Prostate gland (tissue), 2 donors: Measurements from ENCODE around the gene ALDH1L1. TPM values are rescaled to one million over a fixed set of nuclear protein-coding genes. Genes with fewer than 3 reads are reported as not detected.

ENCODE experiments used
- DNase-seq: peaks from one replicate; pipeline ENCODE4 v3.0.0-alpha.2; 2019; ENCODE audit warnings: low spot score
- H3K27ac ChIP-seq, 2 donors: fragments of 200-600 bp; sonication (generic); 2 replicates each; pipeline ENCODE4 v1.5.1; 2017 to 2019
- H3K27me3 ChIP-seq: fragments of 200-600 bp; sonication (generic); replicated peaks from 2 replicates; pipeline ENCODE4 v1.5.1; 2019; ENCODE audit not compliant: insufficient read depth
- H3K36me3 ChIP-seq, 2 donors: fragments of 200-600 bp; sonication (generic); 1 replicate in 1 of 2; 2 replicates in 1 of 2; pipeline versions ENCODE4 v1.5.1 to v1.8.1; 2017 to 2019
- H3K4me1 ChIP-seq: fragments of 200-600 bp; sonication (generic); replicated peaks from 2 replicates; pipeline ENCODE4 v1.5.1; 2019
- H3K4me3 ChIP-seq, 2 donors: fragments of 200-600 bp; sonication (generic); 2 replicates each; pipeline ENCODE4 v1.5.1; 2017 to 2019
- H3K9me3 ChIP-seq: fragments of 200-600 bp; sonication (generic); 2 replicates; pipeline ENCODE4 v1.5.1; 2017
- POLR2A ChIP-seq: fragments of 450-650 bp; IDR thresholded peaks from one replicate; pipeline ENCODE4 v1.6.1; 2016; ENCODE audit warnings: antibody characterized with exemption, mild to moderate bottlenecking
- POLR2AphosphoS5 ChIP-seq: sonication (generic); formaldehyde crosslinking; IDR thresholded peaks from one replicate; pipeline ENCODE4 v1.6.1; 2017; ENCODE audit warnings: antibody characterized with exemption
- WGBS: methylation state at CpG from one replicate; pipeline ENCODE4 v1.1.5; 2018; 5-methylcytosine and 5-hydroxymethylcytosine counted together
- intact Hi-C: fragments of 100-400 bp; cut with DNase I; formaldehyde crosslinking; loops from one replicate; pipeline ENCODE4 v1.14.2; 2022
- total RNA-seq, 2 donors: library from RNA; depleted of rRNA; stranded (reverse); fragments of >200 nt; gene quantifications; one replicate each; pipeline ENCODE4 v1.1.0, GENCODE V29; 2016
- TF ChIP-seq, protein P1 (sequence below), 4 experiments: fragments of 200-600 bp in 2 of 4; fragments of 450-650 bp in 2 of 4; sonication (generic) in 2 of 4; IDR thresholded peaks; 1 replicate in 3 of 4; 2 replicates in 1 of 4; pipeline ENCODE4 v1.5.1; 2016 to 2019; ENCODE audit warnings: antibody characterized with exemption in 4 of 4, mild to moderate bottlenecking in 2 of 4, moderate library complexity in 2 of 4

Gene ALDH1L1
- total RNA-seq, 2 donors from 2014 or later: 19.6 to 57.3 TPM

DNA sequence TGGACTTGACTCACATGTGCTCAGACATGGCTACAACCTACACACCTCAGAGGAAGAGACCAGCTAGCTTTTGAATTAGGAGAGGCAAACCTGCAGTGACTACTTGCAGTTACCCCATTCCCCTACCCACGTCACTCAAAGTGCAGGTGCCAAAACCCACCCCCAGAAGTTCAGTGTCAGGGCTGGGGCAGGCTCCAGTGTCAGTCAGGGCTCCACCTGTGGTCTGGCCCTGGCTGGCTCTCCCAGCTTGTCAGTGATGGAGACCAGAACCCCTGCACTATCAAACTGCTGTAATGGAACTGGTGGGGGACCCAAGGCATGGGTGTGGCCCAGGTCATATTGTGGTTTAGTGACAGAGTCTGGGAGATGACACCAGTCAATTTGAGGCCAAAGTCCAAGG, 63.9 kb downstream of the ALDH1L1 start:
- TF ChIP-seq POLR2AphosphoS5: no peak
- no peaks in the 10 kb centered on the region for H3K4me1 ChIP-seq
- no peak for DNase-seq
- no peaks in the 10 kb centered on the region for H3K9me3 ChIP-seq
- H3K4me3 ChIP-seq: no peak overlapping the region
- no peak overlapping the region for H3K27ac ChIP-seq
- no peaks in the 10 kb centered on the region for H3K36me3 ChIP-seq
- WGBS: 100% methylated on average over 1 of the region's 1 CpG
- no peaks in the 10 kb centered on the region for H3K27me3 ChIP-seq
- intact Hi-C loops: no loop called here

DNA sequence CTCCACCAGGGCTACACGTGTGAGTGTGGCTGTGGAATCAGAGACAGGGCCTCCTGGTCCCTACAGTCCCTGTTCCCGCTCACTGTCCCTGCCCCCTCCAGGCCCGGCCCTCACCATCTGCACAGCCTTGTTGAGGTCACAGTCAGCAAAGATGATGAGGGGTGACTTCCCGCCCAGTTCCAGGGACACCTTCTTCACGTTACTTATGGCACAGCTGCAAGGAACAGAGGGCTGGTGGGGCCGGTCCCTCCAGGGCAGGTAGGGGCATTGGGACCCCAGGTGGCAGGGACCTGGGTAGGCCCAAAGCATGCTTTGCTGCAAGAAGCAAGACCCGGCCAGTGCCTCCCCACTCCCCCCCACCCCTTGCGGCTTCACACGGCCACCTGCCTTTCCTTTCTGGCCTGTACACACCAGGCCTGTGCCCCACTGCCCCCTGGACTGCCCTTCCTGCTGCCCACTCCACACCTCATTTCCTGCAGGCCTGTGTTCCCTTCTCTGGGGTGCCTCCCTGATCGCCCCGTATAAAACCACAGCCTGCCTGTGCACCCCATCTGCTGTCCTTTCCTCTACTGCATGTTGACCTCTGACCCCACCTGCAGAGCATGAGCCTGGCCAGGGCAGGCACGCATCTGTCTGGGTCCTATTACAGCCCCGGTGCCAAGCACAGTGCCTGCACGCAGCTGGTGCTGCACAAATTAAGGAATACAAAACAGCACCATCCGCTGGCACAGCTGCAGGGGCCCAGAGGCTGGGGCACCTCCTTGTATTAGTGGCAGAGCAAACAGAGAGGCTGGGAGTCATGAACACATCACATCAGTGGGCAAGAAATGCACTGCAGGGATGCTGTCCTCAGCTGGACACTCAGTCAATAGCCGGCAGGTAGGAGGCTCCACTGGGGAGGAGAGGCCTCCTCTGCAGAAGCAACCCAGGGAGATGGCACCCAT, 65.7 kb downstream of the ALDH1L1 start:
- no peaks in the 10 kb centered on the region for H3K36me3 ChIP-seq
- intact Hi-C loops: no loop called here
- H3K4me3 ChIP-seq: no peak overlapping the region
- H3K9me3 ChIP-seq: no peaks in the 10 kb centered on the region
- TF ChIP-seq POLR2AphosphoS5 (no peak), POLR2A (no peak)
- TF ChIP-seq, protein P1, sequence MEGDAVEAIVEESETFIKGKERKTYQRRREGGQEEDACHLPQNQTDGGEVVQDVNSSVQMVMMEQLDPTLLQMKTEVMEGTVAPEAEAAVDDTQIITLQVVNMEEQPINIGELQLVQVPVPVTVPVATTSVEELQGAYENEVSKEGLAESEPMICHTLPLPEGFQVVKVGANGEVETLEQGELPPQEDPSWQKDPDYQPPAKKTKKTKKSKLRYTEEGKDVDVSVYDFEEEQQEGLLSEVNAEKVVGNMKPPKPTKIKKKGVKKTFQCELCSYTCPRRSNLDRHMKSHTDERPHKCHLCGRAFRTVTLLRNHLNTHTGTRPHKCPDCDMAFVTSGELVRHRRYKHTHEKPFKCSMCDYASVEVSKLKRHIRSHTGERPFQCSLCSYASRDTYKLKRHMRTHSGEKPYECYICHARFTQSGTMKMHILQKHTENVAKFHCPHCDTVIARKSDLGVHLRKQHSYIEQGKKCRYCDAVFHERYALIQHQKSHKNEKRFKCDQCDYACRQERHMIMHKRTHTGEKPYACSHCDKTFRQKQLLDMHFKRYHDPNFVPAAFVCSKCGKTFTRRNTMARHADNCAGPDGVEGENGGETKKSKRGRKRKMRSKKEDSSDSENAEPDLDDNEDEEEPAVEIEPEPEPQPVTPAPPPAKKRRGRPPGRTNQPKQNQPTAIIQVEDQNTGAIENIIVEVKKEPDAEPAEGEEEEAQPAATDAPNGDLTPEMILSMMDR (IDR thresholded peaks at IDR 0.05): no peak
- no peak overlapping the region for H3K27ac ChIP-seq
- no peaks in the 10 kb centered on the region for H3K27me3 ChIP-seq
- no peak for DNase-seq
- 93% methylated on average over 16 of the region's 16 CpGs for WGBS
- no peaks in the 10 kb centered on the region for H3K4me1 ChIP-seq

DNA sequence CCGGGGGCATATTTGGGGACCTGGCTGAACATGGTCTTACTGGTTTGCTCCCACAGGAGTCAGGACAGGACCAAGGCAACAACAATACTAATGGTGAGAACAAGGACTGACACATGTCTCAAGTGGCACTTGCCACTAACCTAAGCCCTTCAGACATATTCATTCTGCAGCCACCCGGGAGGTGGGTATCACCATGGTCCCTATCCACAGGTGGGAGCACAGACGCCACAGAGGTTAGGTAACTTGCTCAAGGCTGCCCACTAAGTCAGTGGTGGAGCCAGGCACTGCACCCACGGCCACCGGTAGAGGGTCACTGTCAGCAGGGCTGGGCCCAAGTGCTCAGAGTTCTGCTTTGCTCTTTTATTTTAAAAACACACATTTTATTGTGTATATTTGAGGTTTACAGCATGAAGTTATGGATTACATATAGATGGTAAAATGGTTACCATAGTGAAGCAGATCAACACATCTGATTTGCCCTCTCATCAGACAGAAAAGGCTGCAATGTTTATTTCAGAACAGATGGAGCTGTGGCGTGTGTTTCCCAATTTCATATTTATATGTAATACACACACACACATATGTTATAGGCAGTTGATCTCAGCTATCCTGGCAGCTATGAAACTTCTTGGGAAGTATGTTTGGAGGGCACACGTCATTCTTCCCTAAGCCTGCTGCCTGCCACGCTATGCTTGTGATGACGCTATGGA, 66.5 kb downstream of the ALDH1L1 start:
- no peaks in the 10 kb centered on the region for H3K27me3 ChIP-seq
- no peak for TF ChIP-seq POLR2AphosphoS5
- TF ChIP-seq, protein P1 (IDR thresholded peaks at IDR 0.05): no peak
- TF ChIP-seq POLR2A: no peak
- no peak overlapping the region for H3K4me3 ChIP-seq
- H3K4me1 ChIP-seq: no peaks in the 10 kb centered on the region
- H3K27ac ChIP-seq: no peak overlapping the region
- intact Hi-C loops: no loop called here
- H3K9me3 ChIP-seq: no peaks in the 10 kb centered on the region
- 81% methylated on average over 9 of the region's 9 CpGs for WGBS
- no peak for DNase-seq
- no peaks in the 10 kb centered on the region for H3K36me3 ChIP-seq

DNA sequence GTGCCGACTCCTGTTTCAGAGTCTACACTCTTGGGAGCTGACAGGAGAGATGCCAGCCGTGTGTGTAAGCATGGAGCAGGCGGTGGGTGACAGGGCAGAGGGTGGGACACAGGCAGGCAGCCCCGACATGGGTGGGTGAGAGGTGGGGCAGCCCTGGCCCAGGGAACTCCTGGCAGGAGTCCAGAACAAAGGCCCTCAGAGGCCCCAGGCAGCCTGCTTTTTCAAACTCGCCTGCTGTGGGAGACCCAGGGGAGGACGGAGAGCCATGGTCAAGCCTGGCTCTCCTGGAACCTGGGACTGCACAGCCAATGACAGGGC, 67.2 kb downstream of the ALDH1L1 start:
- Histone ChIP-seq H3K4me3 (no peak overlapping the region), H3K27ac (no peak overlapping the region), H3K4me1 (no peaks in the 10 kb centered on the region), H3K27me3 (no peaks in the 10 kb centered on the region), H3K9me3 (no peaks in the 10 kb centered on the region), H3K36me3 (no peaks in the 10 kb centered on the region)
- TF ChIP-seq POLR2AphosphoS5: no peak
- TF ChIP-seq POLR2A: no peak
- TF ChIP-seq, protein P1 (IDR thresholded peaks at IDR 0.05): no peak
- intact Hi-C loops: no loop called here
- WGBS: 78% methylated on average over 6 of the region's 6 CpGs
- no peak for DNase-seq

DNA sequence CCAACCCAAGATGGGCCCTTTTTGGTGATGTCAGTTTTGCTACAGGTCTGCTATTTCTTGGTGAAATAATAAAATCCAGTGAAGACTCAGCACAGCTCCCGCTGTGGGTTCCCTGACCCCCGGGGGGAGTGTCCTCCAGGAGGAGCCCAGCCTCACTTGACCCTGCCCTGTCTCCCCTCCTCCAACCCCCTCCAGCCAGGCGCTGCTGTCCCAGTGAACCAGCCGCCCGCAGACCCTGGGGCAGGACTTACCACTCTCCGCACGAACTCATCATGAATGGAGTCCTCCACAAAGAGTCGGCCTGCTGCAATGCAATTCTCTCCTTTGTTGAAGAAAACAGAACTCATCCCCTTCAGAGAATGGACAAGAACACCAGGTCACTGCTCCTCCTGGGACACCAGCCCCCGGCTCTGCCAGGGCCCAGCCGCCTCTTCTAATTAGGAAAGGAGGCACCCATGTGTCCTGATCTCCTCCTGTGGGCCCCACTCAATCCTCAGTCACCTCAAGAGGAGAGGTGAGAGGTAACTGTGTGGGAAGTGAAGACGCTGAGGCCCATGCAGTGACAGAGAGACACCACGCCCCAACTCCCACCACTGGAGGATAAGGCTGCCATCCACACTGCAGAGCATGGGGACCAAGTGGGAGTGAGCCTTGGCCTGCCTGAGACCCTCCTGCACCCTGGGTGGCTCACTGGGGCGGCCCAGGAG, 67.7 kb downstream of the ALDH1L1 start:
- no peaks in the 10 kb centered on the region for H3K36me3 ChIP-seq
- no peak overlapping the region for H3K4me3 ChIP-seq
- H3K27ac ChIP-seq: no peak overlapping the region
- intact Hi-C loops: no loop called here
- no peaks in the 10 kb centered on the region for H3K4me1 ChIP-seq
- no peaks in the 10 kb centered on the region for H3K9me3 ChIP-seq
- no peak for TF ChIP-seq POLR2A
- no peak for TF ChIP-seq POLR2AphosphoS5
- TF ChIP-seq, protein P1 (IDR thresholded peaks at IDR 0.05): no peak
- WGBS: 94% methylated on average over 13 of the region's 13 CpGs
- H3K27me3 ChIP-seq: no peaks in the 10 kb centered on the region
- DNase-seq: no peak
